ENCODE data around the gene PARM1.

The PARM1 gene

GRCh38 chr4:74996996-74997395 is 64.1 kb downstream of the PARM1 start:
- no peaks in the 10 kb centered on the region for H3K9me3 ChIP-seq (ENCODE audit: insufficient read depth, low read depth, low read length)
- no peak overlapping the region for H3K27ac ChIP-seq (ENCODE audit: low read length)
- H3K4me3 ChIP-seq (ENCODE audit: low read length): no peak overlapping the region
- H3K36me3 ChIP-seq (ENCODE audit: insufficient read depth, low read depth, low read length): no peaks in the 10 kb centered on the region
- no peak overlapping the region for H3K9ac ChIP-seq (ENCODE audit: low read depth, low read length)
- H3K27me3 ChIP-seq (ENCODE audit: insufficient read depth, low read length): no peaks in the 10 kb centered on the region
- H3K4me1 ChIP-seq (ENCODE audit: insufficient read depth, low read length): peaks cover 3% of the 10 kb centered on the region; the same call in 1 of the 2 replicates

- H3K27me3 ChIP-seq (ENCODE audit: insufficient read depth, low read length): no peaks in the 10 kb centered on the region
- H3K27ac ChIP-seq (ENCODE audit: low read length): no peak overlapping the region
- no peak overlapping the region for H3K4me3 ChIP-seq (ENCODE audit: low read length)
- H3K9me3 ChIP-seq (ENCODE audit: insufficient read depth, low read depth, low read length): no peaks in the 10 kb centered on the region
- H3K4me1 ChIP-seq (ENCODE audit: insufficient read depth, low read length): peaks cover 3% of the 10 kb centered on the region; the same call in 1 of the 2 replicates
- H3K36me3 ChIP-seq (ENCODE audit: insufficient read depth, low read depth, low read length): no peaks in the 10 kb centered on the region
- H3K9ac ChIP-seq (ENCODE audit: low read depth, low read length): no peak overlapping the region
These were observed 65.2 kb downstream of the PARM1 start for GRCh38 chr4:74997948-74998729.

GRCh38 chr4:74999714-75000309 is 66.9 kb downstream of the PARM1 start:
- Histone ChIP-seq H3K9me3 (ENCODE audit: insufficient read depth, low read depth, low read length) (no peaks in the 10 kb centered on the region), H3K27ac (ENCODE audit: low read length) (no peak overlapping the region), H3K4me1 (ENCODE audit: insufficient read depth, low read length) (0 out of 2 replicates have a peak, but pooled peaks cover 4% of the 10 kb centered on the region), H3K9ac (ENCODE audit: low read depth, low read length) (no peak overlapping the region), H3K4me3 (ENCODE audit: low read length) (no peak overlapping the region), H3K27me3 (ENCODE audit: insufficient read depth, low read length) (no peaks in the 10 kb centered on the region), H3K36me3 (ENCODE audit: insufficient read depth, low read depth, low read length) (no peaks in the 10 kb centered on the region)

DNA sequence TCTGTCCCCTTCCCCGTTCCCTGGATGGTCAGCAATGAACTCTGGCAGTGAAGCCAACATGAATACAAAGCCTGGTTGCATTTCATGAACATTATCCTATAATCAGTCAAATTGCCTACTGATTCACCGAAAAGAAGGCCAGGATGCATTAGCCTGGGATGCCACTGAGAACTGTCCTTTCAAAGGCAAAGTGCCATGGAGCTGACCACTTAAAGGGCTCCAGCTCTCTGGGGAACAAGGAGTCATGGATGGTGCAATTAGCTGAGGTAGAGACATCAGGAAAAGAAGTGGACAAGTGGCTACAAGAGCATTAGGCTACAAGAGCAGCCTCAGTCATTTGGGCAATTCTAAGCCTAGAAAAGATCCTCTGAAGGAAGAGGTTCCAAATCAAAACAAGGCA is 69.0 kb downstream of the PARM1 start:
- H3K27me3 ChIP-seq (ENCODE audit: insufficient read depth, low read length): no peaks in the 10 kb centered on the region
- H3K27ac ChIP-seq (ENCODE audit: low read length): no peak overlapping the region
- H3K36me3 ChIP-seq (ENCODE audit: insufficient read depth, low read depth, low read length): no peaks in the 10 kb centered on the region
- H3K9ac ChIP-seq (ENCODE audit: low read depth, low read length): no peak overlapping the region
- H3K4me1 ChIP-seq (ENCODE audit: insufficient read depth, low read length): 0 out of 2 replicates have a peak, but pooled peaks cover 4% of the 10 kb centered on the region
- H3K9me3 ChIP-seq (ENCODE audit: insufficient read depth, low read depth, low read length): no peaks in the 10 kb centered on the region
- no peak overlapping the region for H3K4me3 ChIP-seq (ENCODE audit: low read length)

DNA sequence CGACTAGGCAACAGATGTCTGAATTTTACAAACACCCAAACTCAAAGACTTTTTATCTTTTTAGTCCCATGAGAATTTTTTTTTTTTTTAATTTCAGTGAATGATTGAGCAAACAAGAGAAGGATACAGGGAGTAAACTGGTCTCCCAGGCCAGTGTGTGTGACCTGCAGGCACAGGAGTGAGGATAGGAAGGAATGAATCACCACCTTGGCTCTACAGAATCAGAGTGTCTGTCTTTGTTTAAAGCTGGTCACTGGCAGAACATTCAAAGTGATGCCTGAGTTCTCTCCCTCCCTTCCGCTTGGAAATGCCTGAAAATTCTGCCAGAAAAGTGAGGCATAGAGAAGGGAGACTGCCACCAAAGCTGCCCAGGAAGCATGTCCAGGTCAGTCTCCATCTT is 69.5 kb downstream of the PARM1 start:
- Histone ChIP-seq H3K9ac (ENCODE audit: low read depth, low read length) (no peak overlapping the region), H3K36me3 (ENCODE audit: insufficient read depth, low read depth, low read length) (no peaks in the 10 kb centered on the region), H3K27ac (ENCODE audit: low read length) (no peak overlapping the region), H3K4me3 (ENCODE audit: low read length) (no peak overlapping the region), H3K27me3 (ENCODE audit: insufficient read depth, low read length) (no peaks in the 10 kb centered on the region), H3K9me3 (ENCODE audit: insufficient read depth, low read depth, low read length) (peaks cover 4% of the 10 kb centered on the region; the same call in 1 of the 2 replicates), H3K4me1 (ENCODE audit: insufficient read depth, low read length) (0 out of 2 replicates have a peak, but pooled peaks cover 7% of the 10 kb centered on the region)

- Histone ChIP-seq H3K9me3 (ENCODE audit: insufficient read depth, low read depth, low read length) (peaks cover 5% of the 10 kb centered on the region; the same call in 1 of the 2 replicates), H3K9ac (ENCODE audit: low read depth, low read length) (no peak overlapping the region), H3K4me1 (ENCODE audit: insufficient read depth, low read length) (peaks cover 14% of the 10 kb centered on the region; the same call in 1 of the 2 replicates), H3K27ac (ENCODE audit: low read length) (no peak overlapping the region), H3K27me3 (ENCODE audit: insufficient read depth, low read length) (no peaks in the 10 kb centered on the region), H3K4me3 (ENCODE audit: low read length) (no peak overlapping the region), H3K36me3 (ENCODE audit: insufficient read depth, low read depth, low read length) (no peaks in the 10 kb centered on the region)
These were observed 71.1 kb downstream of the PARM1 start for GRCh38 chr4:75003979-75004378.

- H3K9me3 ChIP-seq (ENCODE audit: insufficient read depth, low read depth, low read length): peaks cover 5% of the 10 kb centered on the region; the same call in 1 of the 2 replicates
- H3K9ac ChIP-seq (ENCODE audit: low read depth, low read length): no peak overlapping the region
- peaks cover 14% of the 10 kb centered on the region; the same call in 1 of the 2 replicates for H3K4me1 ChIP-seq (ENCODE audit: insufficient read depth, low read length)
- no peak overlapping the region for H3K27ac ChIP-seq (ENCODE audit: low read length)
- no peaks in the 10 kb centered on the region for H3K27me3 ChIP-seq (ENCODE audit: insufficient read depth, low read length)
- H3K4me3 ChIP-seq (ENCODE audit: low read length): no peak overlapping the region
- no peaks in the 10 kb centered on the region for H3K36me3 ChIP-seq (ENCODE audit: insufficient read depth, low read depth, low read length)
These were observed 72.1 kb downstream of the PARM1 start for GRCh38 chr4:75004755-75005668.

DNA sequence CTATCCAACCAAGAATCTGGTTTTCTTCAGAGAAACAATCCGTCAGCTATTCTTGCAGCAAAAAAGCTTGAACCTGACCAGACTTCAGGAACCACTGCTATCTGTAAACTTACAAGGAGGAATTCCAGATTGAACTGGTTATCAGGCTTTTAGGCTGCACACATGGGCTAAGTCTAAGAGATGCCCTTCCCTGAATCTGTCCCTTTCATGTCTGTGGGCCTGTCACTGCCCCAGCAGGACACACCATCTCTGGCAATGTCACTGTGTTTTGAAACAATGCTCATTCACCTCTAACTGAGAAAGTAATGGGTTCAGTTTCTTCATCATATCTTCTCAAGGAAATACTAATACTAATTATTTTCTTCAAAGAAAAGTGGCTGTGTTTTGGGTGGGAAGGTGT is 72.8 kb downstream of the PARM1 start:
- H3K4me3 ChIP-seq (ENCODE audit: low read length): no peak overlapping the region
- H3K36me3 ChIP-seq (ENCODE audit: insufficient read depth, low read depth, low read length): no peaks in the 10 kb centered on the region
- no peaks in the 10 kb centered on the region for H3K27me3 ChIP-seq (ENCODE audit: insufficient read depth, low read length)
- H3K4me1 ChIP-seq (ENCODE audit: insufficient read depth, low read length): peaks cover 14% of the 10 kb centered on the region; the same call in 1 of the 2 replicates
- H3K9me3 ChIP-seq (ENCODE audit: insufficient read depth, low read depth, low read length): peaks cover 5% of the 10 kb centered on the region; the same call in 1 of the 2 replicates
- no peak overlapping the region for H3K27ac ChIP-seq (ENCODE audit: low read length)
- no peak overlapping the region for H3K9ac ChIP-seq (ENCODE audit: low read depth, low read length)

DNA sequence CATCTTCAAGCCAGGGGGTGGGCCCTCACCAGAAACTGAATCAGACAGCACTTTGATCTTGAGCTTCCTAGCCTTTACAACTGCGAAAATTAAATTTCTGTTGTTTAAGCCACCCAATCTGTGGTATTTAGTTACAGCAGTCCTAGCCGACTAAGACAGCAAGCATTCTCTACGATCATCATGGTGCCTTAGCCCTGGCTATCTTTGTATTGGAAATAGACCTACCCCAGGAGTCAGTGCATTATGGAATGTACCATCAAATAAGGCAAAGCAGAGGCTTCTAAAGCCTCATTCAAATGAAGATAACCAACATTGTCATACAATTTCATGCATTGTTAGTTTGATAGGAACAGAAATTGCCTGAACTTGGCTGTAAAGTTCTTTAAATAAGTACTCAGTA is 75.0 kb downstream of the PARM1 start:
- Histone ChIP-seq H3K27me3 (ENCODE audit: insufficient read depth, low read length) (no peaks in the 10 kb centered on the region), H3K9ac (ENCODE audit: low read depth, low read length) (no peak overlapping the region), H3K4me3 (ENCODE audit: low read length) (no peak overlapping the region), H3K4me1 (ENCODE audit: insufficient read depth, low read length) (peaks cover 14% of the 10 kb centered on the region; the same call in 1 of the 2 replicates), H3K36me3 (ENCODE audit: insufficient read depth, low read depth, low read length) (no peaks in the 10 kb centered on the region; the same call in 1 of the 2 replicates), H3K9me3 (ENCODE audit: insufficient read depth, low read depth, low read length) (peaks cover 5% of the 10 kb centered on the region; the same call in 1 of the 2 replicates), H3K27ac (ENCODE audit: low read length) (no peak overlapping the region)

DNA sequence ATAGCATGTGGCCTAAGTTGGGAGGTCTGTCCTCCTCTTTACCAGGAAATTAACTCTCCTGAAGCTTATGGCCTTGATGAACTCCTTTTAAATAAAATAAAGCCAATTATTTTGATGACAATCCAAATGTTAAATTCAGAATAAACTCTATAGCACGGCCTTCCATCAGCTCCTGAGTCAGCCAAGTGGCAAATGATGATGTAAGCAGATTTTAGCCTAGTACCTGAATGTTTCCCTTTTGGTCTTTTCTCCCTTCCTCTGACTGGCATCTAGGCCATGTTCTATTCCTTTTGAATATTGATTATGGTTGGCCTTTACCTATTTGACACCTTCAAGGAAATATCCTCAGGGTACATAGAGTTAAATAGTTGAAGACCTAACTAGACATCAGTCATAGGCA is 76.2 kb downstream of the PARM1 start:
- H3K36me3 ChIP-seq (ENCODE audit: insufficient read depth, low read depth, low read length): no peaks in the 10 kb centered on the region; the same call in 1 of the 2 replicates
- no peak overlapping the region for H3K9ac ChIP-seq (ENCODE audit: low read depth, low read length)
- H3K27me3 ChIP-seq (ENCODE audit: insufficient read depth, low read length): no peaks in the 10 kb centered on the region

GRCh38 chr4:75011131-75011795 is 78.3 kb downstream of the PARM1 start:
- no peak overlapping the region for H3K4me3 ChIP-seq (ENCODE audit: low read length)
- H3K27ac ChIP-seq (ENCODE audit: low read length): no peak overlapping the region
- H3K9ac ChIP-seq (ENCODE audit: low read depth, low read length): no peak overlapping the region
- H3K36me3 ChIP-seq (ENCODE audit: insufficient read depth, low read depth, low read length): no peaks in the 10 kb centered on the region; the same call in 1 of the 2 replicates
- H3K9me3 ChIP-seq (ENCODE audit: insufficient read depth, low read depth, low read length): peaks cover 5% of the 10 kb centered on the region; the same call in 1 of the 2 replicates
- no peaks in the 10 kb centered on the region for H3K27me3 ChIP-seq (ENCODE audit: insufficient read depth, low read length)
- peaks cover 10% of the 10 kb centered on the region; the same call in 1 of the 2 replicates for H3K4me1 ChIP-seq (ENCODE audit: insufficient read depth, low read length)

More for the DNA sequence above, 76.2 kb downstream of the PARM1 start:
- Histone ChIP-seq H3K4me3 (ENCODE audit: low read length) (no peak overlapping the region), H3K4me1 (ENCODE audit: insufficient read depth, low read length) (peaks cover 10% of the 10 kb centered on the region; the same call in 1 of the 2 replicates), H3K27ac (ENCODE audit: low read length) (no peak overlapping the region), H3K9me3 (ENCODE audit: insufficient read depth, low read depth, low read length) (peaks cover 5% of the 10 kb centered on the region; the same call in 1 of the 2 replicates)

All from iPS-20b (cell line).